Kidney epithelial cell (primary cell): ENCODE results near the gene AFF1. TPM values are rescaled to one million over a fixed set of nuclear protein-coding genes. Genes with fewer than 3 reads are reported as not detected.

Source experiments
- DNase-seq: peaks from one replicate; pipeline ENCODE4 v3.0.0-alpha.2; 2010; ENCODE audit warnings: low read depth
- H3K27me3 ChIP-seq: 2 replicates; pipeline ENCODE4 v1.6.0; 2011; ENCODE audit warnings: low read length; ENCODE audit not compliant: control insufficient read depth, insufficient read depth
- H3K36me3 ChIP-seq: 2 replicates; pipeline ENCODE4 v1.5.1; 2011; ENCODE audit warnings: low read length; ENCODE audit not compliant: control insufficient read depth, insufficient read depth
- H3K4me3 ChIP-seq: 2 replicates; pipeline ENCODE4 v1.5.1; 2011; ENCODE audit warnings: low read depth, mild to moderate bottlenecking, control low read depth, low read length
- CTCF ChIP-seq: IDR thresholded peaks from 2 replicates; pipeline ENCODE4 v1.5.1; 2011; ENCODE audit warnings: mild to moderate bottlenecking, moderate library complexity, low read length, control low read depth, inconsistent platforms; ENCODE audit not compliant: insufficient read depth, poor library complexity, severe bottlenecking
- total RNA-seq: library from RNA; depleted of rRNA; stranded (reverse); fragments of >200 nt; gene quantifications from 2 replicates; pipeline ENCODE4 v1.2.3, GENCODE V29; 2015

The AFF1 gene
- total RNA-seq, 1 donor from 2014 or later = 16.9 TPM

GRCh38 chr4:86926435-86927086, 8.2 kb upstream of the AFF1 start:
- no peaks in the 10 kb centered on the region for H3K27me3 ChIP-seq
- TF ChIP-seq CTCF = no peak
- H3K36me3 ChIP-seq = peaks cover 1% of the 10 kb centered on the region
- no peak overlapping the region for H3K4me3 ChIP-seq
- DNase-seq = no peak

GRCh38 chr4:86927843-86928395, 6.9 kb upstream of the AFF1 start:
- TF ChIP-seq CTCF = no peak
- peak; percentile 96 for DNase-seq

GRCh38 chr4:86928400-86929255, 6.2 kb upstream of the AFF1 start:
- Histone ChIP-seq H3K36me3 (peaks cover 1% of the 10 kb centered on the region), H3K27me3 (no peaks in the 10 kb centered on the region), H3K4me3 (no peak overlapping the region)
- DNase-seq = no peak
- TF ChIP-seq CTCF = no peak

More at GRCh38 chr4:86927843-86928395, 6.9 kb upstream of the AFF1 start:
- no peaks in the 10 kb centered on the region for H3K27me3 ChIP-seq
- no peak overlapping the region for H3K4me3 ChIP-seq
- peaks cover 1% of the 10 kb centered on the region for H3K36me3 ChIP-seq

GRCh38 chr4:86934147-86934770, 552 bp upstream of the AFF1 start:
- Histone ChIP-seq H3K27me3 (no peaks in the 10 kb centered on the region), H3K36me3 (peaks cover 1% of the 10 kb centered on the region), H3K4me3 (peak overlapping the region; percentile 88)
- no peak for TF ChIP-seq CTCF
- DNase-seq = no peak

GRCh38 chr4:86935566-86935852, 698 bp downstream of the AFF1 start:
- no peak for TF ChIP-seq CTCF
- no peaks in the 10 kb centered on the region for H3K36me3 ChIP-seq
- H3K27me3 ChIP-seq = no peaks in the 10 kb centered on the region
- no peak for DNase-seq
- peak overlapping the region; percentile 88 for H3K4me3 ChIP-seq
